Measurements from ENCODE around the gene KAT7.

The KAT7 gene

GRCh38 chr17:49878931-49879904 lies 90.7 kb downstream of the KAT7 start:
- Mint-ChIP-seq H3K4me3 (no peak overlapping the region), H3K9me3 (no peaks in the 10 kb centered on the region), H3K36me3 (no peaks in the 10 kb centered on the region), H3K4me1 (peaks cover 8% of the 10 kb centered on the region), H3K27ac (no peak overlapping the region)
- no peak for ATAC-seq
- DNase-seq (ENCODE audit: low spot score in 2 of 2) = no peak

- DNase-seq (ENCODE audit: low spot score in 2 of 2) = peak; percentile 63 to 87
- ATAC-seq = peak; percentile 94
- no peak overlapping the region for H3K27ac Mint-ChIP-seq
- peaks cover 8% of the 10 kb centered on the region for H3K4me1 Mint-ChIP-seq
- H3K36me3 Mint-ChIP-seq = no peaks in the 10 kb centered on the region
- H3K4me3 Mint-ChIP-seq = peak overlapping the region; percentile 47
- H3K9me3 Mint-ChIP-seq = no peaks in the 10 kb centered on the region
Observed at GRCh38 chr17:49880291-49881053, 92.0 kb downstream of the KAT7 start.

- Mint-ChIP-seq H3K27ac (no peak overlapping the region), H3K4me1 (peaks cover 8% of the 10 kb centered on the region), H3K4me3 (no peak overlapping the region), H3K36me3 (no peaks in the 10 kb centered on the region), H3K9me3 (no peaks in the 10 kb centered on the region)
- no peak for ATAC-seq
- no peak for DNase-seq (ENCODE audit: low spot score in 2 of 2)
Observed at GRCh38 chr17:49881054-49881402, 92.5 kb downstream of the KAT7 start.

GRCh38 chr17:49882434-49882833 lies 94.0 kb downstream of the KAT7 start:
- peaks cover 8% of the 10 kb centered on the region for H3K4me1 Mint-ChIP-seq
- no peaks in the 10 kb centered on the region for H3K9me3 Mint-ChIP-seq
- H3K36me3 Mint-ChIP-seq = no peaks in the 10 kb centered on the region
- no peak overlapping the region for H3K27ac Mint-ChIP-seq
- DNase-seq (ENCODE audit: low spot score in 2 of 2) (no peak), ATAC-seq (no peak)
- H3K4me3 Mint-ChIP-seq = no peak overlapping the region

Measured in stimulated activated effector memory CD8-positive, alpha-beta T cell treated with anti-CD3 and anti-CD28 coated beads, Interleukin-12 subunit alpha, Interleukin-12 subunit beta, amount 100 ng/mL, for 72 hours (primary cell).